HFF-Myc (cell line): ENCODE results near the gene MRPS16.

ENCODE experiments used
- DNase-seq: peaks from one replicate; pipeline ENCODE4 v3.0.0-alpha.2; 2011; ENCODE audit warnings: low read depth; ENCODE audit errors: extremely low read depth
- H3K4me3 ChIP-seq: replicated peaks from 2 replicates; pipeline ENCODE4 v1.5.1; 2011; ENCODE audit warnings: low read depth, mild to moderate bottlenecking, control low read depth, low read length
- TF ChIP-seq, protein P1 (sequence below): IDR thresholded peaks from 2 replicates; pipeline ENCODE4 v1.5.1; 2012; ENCODE audit warnings: mild to moderate bottlenecking, low read depth, low read length, control low read depth; ENCODE audit errors: missing control alignments

Gene MRPS16

DNA sequence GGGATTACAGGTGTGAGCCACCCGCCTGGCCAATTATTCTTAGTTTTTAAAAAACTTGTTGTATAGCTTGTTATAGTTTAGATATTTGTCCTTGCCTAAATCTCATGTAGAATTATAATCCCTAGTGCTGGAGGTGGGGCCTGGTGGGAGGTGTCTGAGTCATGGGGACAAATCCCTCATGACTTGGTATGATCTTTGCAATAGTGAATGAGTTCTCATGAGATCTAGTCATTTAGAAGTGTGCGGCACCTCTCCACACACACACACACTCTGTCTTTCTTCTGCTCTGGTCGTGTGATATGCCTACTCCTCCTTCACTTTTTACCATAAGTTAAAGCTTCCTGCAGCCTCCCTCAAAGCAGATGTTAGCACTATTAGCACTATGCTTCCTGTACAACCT lies 47.4 kb downstream of the MRPS16 start:
- no peak for DNase-seq
- H3K4me3 ChIP-seq, result no peak overlapping the region
- TF ChIP-seq, protein P1, sequence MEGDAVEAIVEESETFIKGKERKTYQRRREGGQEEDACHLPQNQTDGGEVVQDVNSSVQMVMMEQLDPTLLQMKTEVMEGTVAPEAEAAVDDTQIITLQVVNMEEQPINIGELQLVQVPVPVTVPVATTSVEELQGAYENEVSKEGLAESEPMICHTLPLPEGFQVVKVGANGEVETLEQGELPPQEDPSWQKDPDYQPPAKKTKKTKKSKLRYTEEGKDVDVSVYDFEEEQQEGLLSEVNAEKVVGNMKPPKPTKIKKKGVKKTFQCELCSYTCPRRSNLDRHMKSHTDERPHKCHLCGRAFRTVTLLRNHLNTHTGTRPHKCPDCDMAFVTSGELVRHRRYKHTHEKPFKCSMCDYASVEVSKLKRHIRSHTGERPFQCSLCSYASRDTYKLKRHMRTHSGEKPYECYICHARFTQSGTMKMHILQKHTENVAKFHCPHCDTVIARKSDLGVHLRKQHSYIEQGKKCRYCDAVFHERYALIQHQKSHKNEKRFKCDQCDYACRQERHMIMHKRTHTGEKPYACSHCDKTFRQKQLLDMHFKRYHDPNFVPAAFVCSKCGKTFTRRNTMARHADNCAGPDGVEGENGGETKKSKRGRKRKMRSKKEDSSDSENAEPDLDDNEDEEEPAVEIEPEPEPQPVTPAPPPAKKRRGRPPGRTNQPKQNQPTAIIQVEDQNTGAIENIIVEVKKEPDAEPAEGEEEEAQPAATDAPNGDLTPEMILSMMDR, result no peak
